Pancreas (tissue), 10 donors: ENCODE results near the gene SLIT3. TPM values are rescaled to one million over a fixed set of nuclear protein-coding genes. Genes with fewer than 3 reads are reported as not detected.
A peak's percentile ranks its signal among the peaks of the same experiment; 100 is the strongest.

Source experiments
- ATAC-seq, 4 donors: fragments of 200-7000 bp; cut with Tn5 transposase; one replicate each; pipeline versions ENCODE4 v1.8.0 to v1.9.1; 2020; ENCODE audit warnings: mild to moderate bottlenecking in 4 of 4, moderate library complexity in 4 of 4
- DNase-seq, 6 donors: peaks; one replicate each; pipeline ENCODE4 v3.0.0-alpha.2; 2020
- FAIRE-seq: peaks from 2 replicates; lab custom pipeline; 2012; peaks lifted over from hg19 to GRCh38; lab: Jason Lieb, UNC
- H3K27ac ChIP-seq, 4 donors: fragments of 200-600 bp; sonication (generic); 1 replicate in 3 of 4; 2 replicates in 1 of 4; pipeline versions ENCODE4 v1.5.0 to v1.8.0; 2020
- H3K27me3 ChIP-seq, 4 donors: fragments of 200-600 bp; one replicate each; pipeline ENCODE4 v1.8.0; 2021
- H3K36me3 ChIP-seq, 3 donors: fragments of 200-600 bp; sonication (generic) in 1 of 3; one replicate each; pipeline versions ENCODE4 v1.5.0 to v1.8.0; 2020 to 2021
- H3K4me1 ChIP-seq, 3 donors: fragments of 200-600 bp; one replicate each; pipeline ENCODE4 v1.8.0; 2021
- H3K4me3 ChIP-seq, 4 donors: fragments of 200-600 bp; sonication (generic) in 2 of 4; one replicate each; pipeline versions ENCODE4 v1.5.0 to v1.8.0; 2020 to 2021
- H3K9me3 ChIP-seq, 4 donors: fragments of 200-600 bp; one replicate each; pipeline ENCODE4 v1.8.0; 2021
- WGBS, 2 donors: extraction: QIAGEN DNeasy Blood & Tissue Kit; methylation state at CpG; one replicate each; pipeline ENCODE4 v1.1.7; 2013; 5-methylcytosine and 5-hydroxymethylcytosine counted together
- intact Hi-C, 3 donors: fragments of 100-400 bp; cut with DNase I; formaldehyde crosslinking; loops; one replicate each; pipeline versions ENCODE4 v1.11.1 to v1.14.2; 2022
- polyA plus RNA-seq, 2 donors: library from polyadenylated mRNA; stranded (reverse); fragments of 200-250 nt; gene quantifications; one replicate each; pipeline ENCODE4 v1.2.3, GENCODE V29; 2013
- total RNA-seq, 6 donors: library from RNA; stranded (reverse); fragmentation: NEBNext Ultra II Directional in 4 of 6; extraction: Animal tissue kit (Norgen Biotek cat#: 25700) in 4 of 6; gene quantifications; one replicate each; pipeline versions ENCODE4 v1.2.1 to v1.2.4, GENCODE V29; 2021 to 2023
- TF ChIP-seq, protein P1 (sequence below), 4 donors: fragments of 200-600 bp; sonication (generic) in 3 of 4; IDR thresholded peaks; one replicate each; pipeline versions ENCODE4 v1.5.0 to v1.8.0; 2021; ENCODE audit warnings: antibody characterized with exemption in 4 of 4
- donor health status: healthy with polysubstance abuse.
- donor health status: DM: no; HTN: no; CAD: no; lungs with moderate emphysema.
- donor health status: DM: no; HTN: no; CAD: no.
- donor health status: control.
- donor health status: control.
- donor health status: Bipolar disorder and iron deficiency.
- donor health status: DM: yes; HTN: yes; CAD: no.
- donor health status: DM: no; HTN: no; CAD: no.
- donor health status: DM: no; HTN: no; CAD: no.
- donor health status: DM: yes; HTN: yes; CAD: no.

SLIT3 gene
- total and polyA plus RNA-seq, 8 donors, result 1.1 to 11.4 (median 2.1) TPM

DNA sequence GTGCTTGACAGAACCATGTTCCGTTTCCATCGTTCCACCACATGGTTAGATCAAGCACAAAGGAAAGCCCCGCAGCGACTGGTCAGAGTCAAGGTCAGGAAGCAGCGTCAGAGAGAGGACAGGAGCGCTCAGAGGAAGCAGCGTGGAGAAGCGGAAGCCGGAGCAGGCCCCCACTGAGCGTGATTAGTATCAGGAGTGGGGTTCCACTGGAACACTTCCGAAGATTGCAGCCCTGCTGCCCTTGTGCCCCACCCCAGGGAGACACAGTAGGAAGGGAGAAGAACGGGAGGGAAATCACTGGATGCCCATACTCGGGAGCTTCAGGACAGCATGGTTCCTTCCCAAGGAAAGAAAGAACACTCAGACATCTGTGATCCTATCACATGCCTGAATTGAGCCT lies 532.8 kb downstream of the SLIT3 start:
- 84 to 89% methylated on average over 13 of the region's 13 CpGs for WGBS, 2 donors

GRCh38 chr5:168766426-168766700 lies 534.6 kb downstream of the SLIT3 start:
- H3K27me3 ChIP-seq, result no peaks in the 10 kb centered on the region
- DNase-seq (no peak), FAIRE-seq (no peak), ATAC-seq (no peak)
- WGBS, 2 donors, result 74 to 86% methylated on average over 2 of the region's 2 CpGs
- H3K27ac ChIP-seq, result no peak overlapping the region
- no peak overlapping the region for H3K4me3 ChIP-seq
- intact Hi-C loops, result no loop called here
- no peaks in the 10 kb centered on the region for H3K36me3 ChIP-seq
- no peaks in the 10 kb centered on the region for H3K4me1 ChIP-seq
- H3K9me3 ChIP-seq, result no peaks in the 10 kb centered on the region
- TF ChIP-seq, protein P1, sequence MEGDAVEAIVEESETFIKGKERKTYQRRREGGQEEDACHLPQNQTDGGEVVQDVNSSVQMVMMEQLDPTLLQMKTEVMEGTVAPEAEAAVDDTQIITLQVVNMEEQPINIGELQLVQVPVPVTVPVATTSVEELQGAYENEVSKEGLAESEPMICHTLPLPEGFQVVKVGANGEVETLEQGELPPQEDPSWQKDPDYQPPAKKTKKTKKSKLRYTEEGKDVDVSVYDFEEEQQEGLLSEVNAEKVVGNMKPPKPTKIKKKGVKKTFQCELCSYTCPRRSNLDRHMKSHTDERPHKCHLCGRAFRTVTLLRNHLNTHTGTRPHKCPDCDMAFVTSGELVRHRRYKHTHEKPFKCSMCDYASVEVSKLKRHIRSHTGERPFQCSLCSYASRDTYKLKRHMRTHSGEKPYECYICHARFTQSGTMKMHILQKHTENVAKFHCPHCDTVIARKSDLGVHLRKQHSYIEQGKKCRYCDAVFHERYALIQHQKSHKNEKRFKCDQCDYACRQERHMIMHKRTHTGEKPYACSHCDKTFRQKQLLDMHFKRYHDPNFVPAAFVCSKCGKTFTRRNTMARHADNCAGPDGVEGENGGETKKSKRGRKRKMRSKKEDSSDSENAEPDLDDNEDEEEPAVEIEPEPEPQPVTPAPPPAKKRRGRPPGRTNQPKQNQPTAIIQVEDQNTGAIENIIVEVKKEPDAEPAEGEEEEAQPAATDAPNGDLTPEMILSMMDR (IDR thresholded peaks at IDR 0.05), result no peak

More for the DNA sequence above, 532.8 kb downstream of the SLIT3 start:
- TF ChIP-seq, protein P1 (IDR thresholded peaks at IDR 0.05), result no peak
- ATAC-seq (no peak), DNase-seq (no peak), FAIRE-seq (no peak)
- no peaks in the 10 kb centered on the region for H3K9me3 ChIP-seq
- intact Hi-C loops, result no loop called here
- no peaks in the 10 kb centered on the region for H3K36me3 ChIP-seq
- no peak overlapping the region for H3K4me3 ChIP-seq
- H3K27ac ChIP-seq, result no peak overlapping the region
- H3K4me1 ChIP-seq, result no peaks in the 10 kb centered on the region
- no peaks in the 10 kb centered on the region for H3K27me3 ChIP-seq

DNA sequence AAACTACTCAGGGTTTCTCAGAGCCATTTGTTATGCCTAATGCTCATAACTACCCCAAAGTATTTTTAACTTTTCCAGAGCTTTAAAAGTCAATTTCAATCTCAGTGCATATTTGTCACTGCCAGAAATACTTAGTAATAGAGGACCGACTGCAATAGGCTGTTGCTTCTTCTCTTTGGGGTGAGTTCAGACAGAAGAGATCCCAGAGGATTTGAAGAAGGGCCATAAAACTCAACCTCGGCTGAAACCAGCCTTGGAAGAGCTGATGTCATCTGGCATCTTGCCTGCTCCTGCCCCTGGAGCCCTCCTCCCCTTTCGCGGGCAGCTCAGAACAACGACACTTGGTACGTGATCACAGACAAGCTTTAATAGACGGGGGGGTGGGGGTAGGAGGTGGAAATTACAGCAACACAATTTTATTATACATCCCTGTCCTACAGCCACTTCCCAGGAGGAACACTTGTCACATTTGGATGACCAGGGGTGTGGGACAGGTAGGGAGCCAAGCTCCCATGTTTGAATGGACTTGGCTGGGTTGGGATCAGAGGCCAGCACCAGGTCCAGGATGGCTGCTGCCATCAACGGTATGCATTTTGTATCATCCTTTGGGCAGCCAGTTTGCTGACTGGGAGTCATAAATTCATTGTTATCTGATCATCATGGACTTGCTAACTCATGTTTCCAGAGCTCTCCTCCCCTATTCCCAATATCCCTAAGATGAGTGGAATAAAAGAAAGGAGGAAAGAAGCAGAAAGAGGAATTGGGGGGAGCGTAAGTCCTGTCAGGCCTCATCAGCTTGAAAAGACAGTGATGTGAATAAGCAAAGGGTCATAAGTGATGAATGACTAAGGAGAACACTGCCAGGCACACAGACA lies 535.2 kb downstream of the SLIT3 start:
- Histone ChIP-seq H3K27me3 (no peaks in the 10 kb centered on the region), H3K27ac (no peak overlapping the region), H3K9me3 (no peaks in the 10 kb centered on the region), H3K4me3 (no peak overlapping the region), H3K4me1 (no peaks in the 10 kb centered on the region), H3K36me3 (no peaks in the 10 kb centered on the region)
- intact Hi-C loops, result no loop called here
- FAIRE-seq, result no peak
- DNase-seq, result peak in 1 of 6 donors; percentile 12
- TF ChIP-seq, protein P1 (IDR thresholded peaks at IDR 0.05), result no peak
- 40 to 50% methylated on average over 9 of the region's 9 CpGs for WGBS, 2 donors
- peak in 1 of 4 donors; percentile 34 for ATAC-seq

- H3K4me3 ChIP-seq, result no peak overlapping the region
- no peak for DNase-seq
- no peaks in the 10 kb centered on the region for H3K27me3 ChIP-seq
- no peak overlapping the region for H3K27ac ChIP-seq
- H3K36me3 ChIP-seq, result no peaks in the 10 kb centered on the region
- intact Hi-C loops, result no loop called here
- H3K4me1 ChIP-seq, result no peaks in the 10 kb centered on the region
- no peaks in the 10 kb centered on the region for H3K9me3 ChIP-seq
- no peak for FAIRE-seq
- no peak for ATAC-seq
- WGBS, 2 donors, result 76 to 84% methylated on average over 15 of the region's 15 CpGs
- TF ChIP-seq, protein P1 (IDR thresholded peaks at IDR 0.05), result no peak
Measured at GRCh38 chr5:168765086-168765550, 535.8 kb downstream of the SLIT3 start.
